Measurements from ENCODE around the gene MS4A5. TPM values are rescaled to one million over a fixed set of nuclear protein-coding genes. Genes with fewer than 3 reads are reported as not detected.

MS4A5 gene
- total RNA-seq, 1 experiment from 2014 or later: not detected

- no peak for DNase-seq
- Histone ChIP-seq H3K4me2 (ENCODE audit: insufficient read depth, insufficient read length, low read length) (no peak overlapping the region), H4K5ac (ENCODE audit: insufficient read length, low read depth, low read length) (no peak overlapping the region), H4K8ac (replicated peaks; ENCODE audit: insufficient read length, low read depth, low read length) (no peak overlapping the region), H4K91ac (ENCODE audit: insufficient read length, low read depth, low read length) (no peak overlapping the region), H2BK5ac (ENCODE audit: insufficient read length, low read length) (no peak overlapping the region), H3K9me3 (ENCODE audit: control insufficient read depth, low read depth, low read length) (no peaks in the 10 kb centered on the region), H2BK12ac (ENCODE audit: insufficient read length, low read depth, low read length) (no peak overlapping the region), H4K20me1 (ENCODE audit: control insufficient read depth, insufficient read depth, insufficient read length) (no peaks in the 10 kb centered on the region), H2BK20ac (ENCODE audit: low read depth, low read length, poor library complexity, severe bottlenecking) (no peak overlapping the region), H3K27ac (ENCODE audit: insufficient read length, low read depth, low read length) (no peak overlapping the region), H3K14ac (ENCODE audit: insufficient read depth, low read length) (no peak overlapping the region), H3K27me3 (ENCODE audit: insufficient read depth, low read length) (no peaks in the 10 kb centered on the region), H3T11ph (ENCODE audit: low read length) (no peak overlapping the region), H3K23me2 (ENCODE audit: insufficient read length, low read depth, low read length, poor library complexity, severe bottlenecking) (no peaks in the 10 kb centered on the region), H2BK120ac (ENCODE audit: low read depth, low read length, poor library complexity, severe bottlenecking) (no peak overlapping the region), H3K23ac (ENCODE audit: insufficient read length, low read depth, low read length) (no peak overlapping the region), H3K18ac (ENCODE audit: insufficient read length, low read depth, low read length) (no peak overlapping the region), H3K79me1 (ENCODE audit: insufficient read depth, low read depth, low read length, poor library complexity, severe bottlenecking) (no peaks in the 10 kb centered on the region), H3K56ac (ENCODE audit: insufficient read length, low read depth, low read length) (no peak overlapping the region), H3K9ac (ENCODE audit: extremely low read depth, insufficient read length, low read length) (no peak overlapping the region), H2BK15ac (ENCODE audit: low read depth, low read length) (no peak overlapping the region), H2AK5ac (ENCODE audit: insufficient read length, low read length) (no peak overlapping the region), H2AFZ (ENCODE audit: low read length) (no peak overlapping the region), H3K79me2 (ENCODE audit: insufficient read depth, low read length) (no peaks in the 10 kb centered on the region), H3K4me1 (ENCODE audit: insufficient read depth, low read length) (no peaks in the 10 kb centered on the region), H3K4ac (ENCODE audit: low read depth, low read length) (no peak overlapping the region)
- Mint-ChIP-seq H3K4me3 (no peak overlapping the region), H3K27me3 (ENCODE audit: low read depth) (no peaks in the 10 kb centered on the region; the same call in none of the 2 replicates), H3K27ac (no peak overlapping the region), H3K36me3 (ENCODE audit: insufficient read depth in 1 of 3, low read depth in 3 of 3) (no peaks in the 10 kb centered on the region), H3K9me3 (no peaks in the 10 kb centered on the region), H3K4me1 (0 out of 4 replicates have a peak, but pooled peaks cover 0 to 2% of the 10 kb centered on the region in 2 experiments)
- WGBS (ENCODE audit: extremely low coverage, insufficient read length, low lambda C conversion rate): no CpG with 5 or more reads among the region's 3 CpGs
- no peak for TF ChIP-seq CTCF (conservative IDR thresholded peaks at IDR 0.05)
Observed at GRCh38 chr11:60457576-60457975, 28.2 kb downstream of the MS4A5 start.

Data from H9 (cell line).